ENCODE results near the gene ADO. TPM values are rescaled to one million over a fixed set of nuclear protein-coding genes. Genes with fewer than 3 reads are reported as not detected.

ADO gene
- total and polyA plus RNA-seq, 4 donors: 7.5 to 15.3 (median 11.2) TPM

Other genes starting within 250 kb of the ADO start
- gene EGR2, start 11.6 kb downstream of the ADO start, total RNA-seq: 10 to 100 TPM; 11.4 to 23.0 TPM
- 1 to 10 TPM; 1.1 to 1.3 TPM for gene EGR2, start 11.6 kb downstream of the ADO start, polyA plus RNA-seq

Data from aorta (tissue), 4 donors.